B cell (primary cell): ENCODE data around the gene MYO1C. TPM values are rescaled to one million over a fixed set of nuclear protein-coding genes. Genes with fewer than 3 reads are reported as not detected.
"Not testable (repeated sequence)": the region's sequence is repeated elsewhere in the genome, so short reads cannot be mapped to it uniquely, and the experiment has no call there.

Experiments used
- ATAC-seq: fragments of 200-7000 bp; cut with Tn5 transposase; one replicate; pipeline ENCODE4 v1.10.0; 2021; ENCODE audit warnings: low read depth, mild to moderate bottlenecking, moderate number of reproducible peaks, moderate library complexity
- CTCF ChIA-PET: fragments of 350-600 bp; sonication (Branson Sonifier 250); formaldehyde crosslinking; loops from one replicate; lab custom pipeline; 2021; ENCODE audit warnings: antibody characterized with exemption, inconsistent platforms; lab: Charles Lee
- POLR2A ChIA-PET: fragments of 350-600 bp; sonication (Branson Sonifier 250); formaldehyde crosslinking; loops from one replicate; lab custom pipeline; 2021; ENCODE audit warnings: antibody characterized with exemption; lab: Charles Lee
- DNase-seq: peaks from one replicate; pipeline ENCODE4 v3.0.0; 2013
- H2AFZ ChIP-seq: 2 replicates; pipeline ENCODE4 v1.6.1; 2012; ENCODE audit warnings: mild to moderate bottlenecking, low read depth, low read length; ENCODE audit not compliant: insufficient read depth, poor library complexity, severe bottlenecking
- H3K27ac ChIP-seq, 2 donors: 1 replicate in 1 of 2; 2 replicates in 1 of 2; pipeline ENCODE4 v1.5.1; 2012 to 2013; ENCODE audit warnings: low read length in 2 of 2, mild to moderate bottlenecking in 2 of 2, moderate library complexity in 1 of 2
- H3K27me3 ChIP-seq, 4 experiments: fragments of 200-600 bp in 1 of 4; sonication (generic) in 1 of 4; replicated peaks in 1 of 4; 1 replicate in 2 of 4; 2 replicates in 2 of 4; pipeline versions ENCODE4 v1.6.1 to v1.7.0; 2013 to 2016; ENCODE audit warnings: low read length in 3 of 4, mild to moderate bottlenecking in 2 of 4, mixed read lengths in 1 of 4, moderate library complexity in 1 of 4; ENCODE audit not compliant: insufficient read depth in 4 of 4, control insufficient read depth in 3 of 4; ENCODE audit errors: control extremely low read depth in 1 of 4
- H3K36me3 ChIP-seq, 2 experiments: replicated peaks in 1 of 2; 1 replicate in 1 of 2; 2 replicates in 1 of 2; pipeline versions ENCODE4 v1.6.1 to v1.7.1; 2013; ENCODE audit warnings: low read length in 1 of 2; ENCODE audit not compliant: insufficient read depth in 2 of 2, control insufficient read depth in 1 of 2; ENCODE audit errors: control extremely low read depth in 1 of 2, extremely low read depth in 1 of 2
- H3K4me1 ChIP-seq, 2 donors: fragments of 200-600 bp in 1 of 2; sonication (generic) in 1 of 2; 1 replicate in 1 of 2; 2 replicates in 1 of 2; pipeline versions ENCODE4 v1.5.1 to v1.6.1; 2013 to 2017; ENCODE audit warnings: low read length in 2 of 2; ENCODE audit not compliant: control insufficient read depth in 2 of 2, insufficient read depth in 2 of 2
- H3K4me2 ChIP-seq: replicated peaks from 2 replicates; pipeline ENCODE3; 2012; ENCODE audit warnings: mild to moderate bottlenecking, low read depth, low read length; ENCODE audit not compliant: poor library complexity, severe bottlenecking
- H3K4me3 ChIP-seq, 5 experiments: fragments of 200-600 bp in 1 of 5; sonication (generic) in 1 of 5; 1 replicate in 3 of 5; 2 replicates in 2 of 5; pipeline versions ENCODE4 v1.5.1 to v1.7.0; 2011 to 2016; ENCODE audit warnings: low read length in 4 of 5, mild to moderate bottlenecking in 4 of 5, low read depth in 2 of 5, control low read depth in 1 of 5, moderate library complexity in 1 of 5; ENCODE audit not compliant: insufficient read depth in 1 of 5; ENCODE audit errors: control extremely low read depth in 1 of 5, extremely low read depth in 1 of 5
- H3K79me2 ChIP-seq: fragments of 200-600 bp; sonication (generic); one replicate; pipeline ENCODE4 v1.6.0; 2016; ENCODE audit warnings: low read length; ENCODE audit not compliant: control insufficient read depth, insufficient read depth
- H3K9ac ChIP-seq: fragments of 200-600 bp; sonication (generic); 2 replicates; pipeline ENCODE4 v1.6.1; 2017; ENCODE audit warnings: mild to moderate bottlenecking, low read length, moderate library complexity
- H3K9me3 ChIP-seq, 3 donors: one replicate each; pipeline versions ENCODE4 v1.6.1 to v1.7.1; 2013; ENCODE audit warnings: low read length in 2 of 3; ENCODE audit not compliant: control insufficient read depth in 2 of 3, insufficient read depth in 1 of 3; ENCODE audit errors: control extremely low read depth in 1 of 3
- H4K20me1 ChIP-seq: 2 replicates; pipeline ENCODE4 v1.6.0; 2012; ENCODE audit warnings: mild to moderate bottlenecking, low read length; ENCODE audit not compliant: insufficient read depth, control insufficient read depth, poor library complexity, severe bottlenecking
- H3K27ac Mint-ChIP-seq: one replicate; pipeline ENCODE4 v1.8.0; 2021; ENCODE audit warnings: mixed read lengths
- H3K27me3 Mint-ChIP-seq: one replicate; pipeline ENCODE4 v1.8.0; 2021; ENCODE audit warnings: mixed read lengths
- H3K4me1 Mint-ChIP-seq: one replicate; pipeline ENCODE4 v1.8.0; 2021; ENCODE audit warnings: mixed read lengths
- H3K4me3 Mint-ChIP-seq: one replicate; pipeline ENCODE4 v1.8.0; 2021; ENCODE audit warnings: mixed read lengths
- H3K9me3 Mint-ChIP-seq: one replicate; pipeline ENCODE4 v1.8.0; 2022; ENCODE audit warnings: mixed read lengths; ENCODE audit not compliant: insufficient read depth
- EZH2 ChIP-seq: IDR thresholded peaks from 2 replicates; pipeline ENCODE4 v1.6.1; 2012; ENCODE audit warnings: borderline replicate concordance, low read depth, mild to moderate bottlenecking, moderate library complexity, low read length; ENCODE audit not compliant: insufficient read depth, poor library complexity, severe bottlenecking
- WGBS: methylation state at CpG from one replicate; pipeline ENCODE4 v1.1.5; 2013; ENCODE audit warnings: missing lambda C conversion rate; ENCODE audit not compliant: insufficient coverage; 5-methylcytosine and 5-hydroxymethylcytosine counted together
- intact Hi-C: fragments of 100-400 bp; cut with micrococcal nuclease; formaldehyde crosslinking; loops from one replicate; pipeline ENCODE4 v1.10.0; 2022
- polyA plus RNA-seq: library from polyadenylated mRNA; depleted of rRNA; stranded (reverse); fragments of >200 nt; gene quantifications from 2 replicates; pipeline ENCODE4 v1.2.3, GENCODE V29; 2012
- total RNA-seq, 2 donors: library from RNA; stranded (reverse); fragments of 120-200 nt in 1 of 2; gene quantifications; 1 replicate in 1 of 2; 2 replicates in 1 of 2; pipeline versions ENCODE4 v1.2.3 to v1.2.4, GENCODE V29; 2013 to 2022
- TF ChIP-seq, protein P1 (sequence below): fragments of 200-600 bp; IDR thresholded peaks from one replicate; pipeline ENCODE4 v1.8.0; 2022; ENCODE audit warnings: antibody characterized with exemption, mild to moderate bottlenecking

Gene MYO1C
- total and polyA plus RNA-seq, 2 donors (not counting 1 experiment from before 2014, with no cell fraction given) = 54.7 to 81.7 TPM

DNA sequence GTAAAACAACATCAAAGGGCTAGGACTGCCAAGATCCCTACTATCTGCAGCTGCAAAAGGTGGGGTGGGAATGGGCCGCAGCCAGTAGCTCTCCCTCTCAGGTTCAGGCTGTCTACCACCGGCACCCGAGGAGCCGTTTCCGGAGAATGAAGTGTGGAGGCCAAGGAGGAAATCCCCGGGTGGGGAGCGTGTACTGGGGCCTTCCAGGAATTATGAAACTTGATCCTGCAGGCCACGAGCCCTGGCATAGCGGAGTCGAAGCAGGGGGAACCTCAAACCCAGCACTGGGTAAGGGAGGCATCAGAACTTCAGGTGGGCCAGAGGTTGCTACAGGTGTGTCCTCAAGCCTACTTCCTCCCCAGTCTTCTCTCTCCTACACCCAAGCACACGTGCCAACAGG, 18.8 kb upstream of the MYO1C start:
- CTCF ChIA-PET = interaction anchor here (0.6 to 11.7 kb wide), 3 partner anchors 22 to 146 kb away, joined by 6 to 318 read pairs (median 7); no protein-coding TSS in a partner anchor

DNA sequence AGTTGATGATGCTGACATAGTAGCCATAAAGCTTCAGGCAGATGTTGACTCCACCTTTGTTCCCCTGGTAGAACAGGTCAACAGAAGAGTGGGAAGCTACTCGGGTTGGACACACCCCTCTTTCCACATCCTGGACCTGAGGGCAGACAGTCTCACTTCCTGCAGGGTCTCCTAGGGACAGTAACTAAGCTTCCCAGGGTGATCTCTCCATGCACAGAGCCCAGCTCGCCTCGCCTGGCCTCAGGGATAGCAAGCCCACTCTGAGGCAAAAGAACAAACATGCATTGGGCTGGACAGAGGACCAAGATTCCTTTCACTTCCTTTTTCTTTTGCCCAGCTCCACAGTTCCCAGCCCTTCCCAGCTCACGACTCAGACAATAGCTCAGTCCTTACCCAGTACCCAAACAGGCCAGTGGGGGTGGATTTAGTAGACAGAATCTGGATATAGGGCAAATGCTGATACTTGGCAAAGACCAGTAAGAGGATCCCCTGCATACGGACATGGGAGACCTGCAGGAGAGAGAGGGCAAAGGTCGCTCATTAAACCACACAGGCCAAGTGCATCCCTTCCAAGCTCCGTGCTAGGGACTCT, 16.9 kb upstream of the MYO1C start:
- Histone ChIP-seq H3K4me1 (peaks cover 0 to 3% of the 10 kb centered on the region in 2 donors), H2AFZ (no peak overlapping the region), H3K9ac (no peak overlapping the region), H4K20me1 (peaks cover 17% of the 10 kb centered on the region), H3K27ac (no peak overlapping the region), H3K36me3 (peaks cover 0 to 81% of the 10 kb centered on the region in 2 experiments), H3K79me2 (peaks cover 70% of the 10 kb centered on the region), H3K4me2 (no peak overlapping the region), H3K4me3 (no peak overlapping the region), H3K27me3 (no peaks in the 10 kb centered on the region), H3K9me3 (no peaks in the 10 kb centered on the region)
- Mint-ChIP-seq H3K4me3 (no peak overlapping the region), H3K27ac (no peak overlapping the region), H3K27me3 (no peaks in the 10 kb centered on the region), H3K4me1 (peaks cover 5% of the 10 kb centered on the region), H3K9me3 (no peaks in the 10 kb centered on the region)
- ChIA-PET POLR2A (no interaction called here), CTCF (interaction anchor here (1.5 to 11.7 kb wide), 3 partner anchors 24 to 160 kb away, joined by 3 to 318 read pairs (median 6); no protein-coding TSS in a partner anchor)
- ATAC-seq (no peak), DNase-seq (no peak)
- WGBS = 88% methylated on average over 6 of the region's 7 CpGs
- intact Hi-C loops = no loop called here
- TF ChIP-seq EZH2 = no peak
- TF ChIP-seq, protein P1, sequence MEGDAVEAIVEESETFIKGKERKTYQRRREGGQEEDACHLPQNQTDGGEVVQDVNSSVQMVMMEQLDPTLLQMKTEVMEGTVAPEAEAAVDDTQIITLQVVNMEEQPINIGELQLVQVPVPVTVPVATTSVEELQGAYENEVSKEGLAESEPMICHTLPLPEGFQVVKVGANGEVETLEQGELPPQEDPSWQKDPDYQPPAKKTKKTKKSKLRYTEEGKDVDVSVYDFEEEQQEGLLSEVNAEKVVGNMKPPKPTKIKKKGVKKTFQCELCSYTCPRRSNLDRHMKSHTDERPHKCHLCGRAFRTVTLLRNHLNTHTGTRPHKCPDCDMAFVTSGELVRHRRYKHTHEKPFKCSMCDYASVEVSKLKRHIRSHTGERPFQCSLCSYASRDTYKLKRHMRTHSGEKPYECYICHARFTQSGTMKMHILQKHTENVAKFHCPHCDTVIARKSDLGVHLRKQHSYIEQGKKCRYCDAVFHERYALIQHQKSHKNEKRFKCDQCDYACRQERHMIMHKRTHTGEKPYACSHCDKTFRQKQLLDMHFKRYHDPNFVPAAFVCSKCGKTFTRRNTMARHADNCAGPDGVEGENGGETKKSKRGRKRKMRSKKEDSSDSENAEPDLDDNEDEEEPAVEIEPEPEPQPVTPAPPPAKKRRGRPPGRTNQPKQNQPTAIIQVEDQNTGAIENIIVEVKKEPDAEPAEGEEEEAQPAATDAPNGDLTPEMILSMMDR = no peak

More for the DNA sequence above, 18.8 kb upstream of the MYO1C start:
- Mint-ChIP-seq H3K27ac (no peak overlapping the region), H3K4me1 (peaks cover 15% of the 10 kb centered on the region), H3K9me3 (no peaks in the 10 kb centered on the region), H3K4me3 (no peak overlapping the region), H3K27me3 (no peaks in the 10 kb centered on the region)
- Histone ChIP-seq H3K79me2 (peaks cover 80% of the 10 kb centered on the region), H3K4me1 (peaks cover 7 to 20% of the 10 kb centered on the region in 2 donors), H3K4me3 (no peak overlapping the region), H4K20me1 (peaks cover 21% of the 10 kb centered on the region), H2AFZ (no peak overlapping the region), H3K36me3 (peaks cover 0 to 66% of the 10 kb centered on the region in 2 experiments), H3K27me3 (no peaks in the 10 kb centered on the region), H3K9ac (no peak overlapping the region), H3K27ac (no peak overlapping the region), H3K9me3 (no peaks in the 10 kb centered on the region), H3K4me2 (no peak overlapping the region)
- WGBS = 83% methylated on average over 11 of the region's 11 CpGs
- ATAC-seq (no peak), DNase-seq (no peak)
- TF ChIP-seq, protein P1 = no peak
- TF ChIP-seq EZH2 = no peak
- intact Hi-C loops = no loop called here
- POLR2A ChIA-PET = no interaction called here

DNA sequence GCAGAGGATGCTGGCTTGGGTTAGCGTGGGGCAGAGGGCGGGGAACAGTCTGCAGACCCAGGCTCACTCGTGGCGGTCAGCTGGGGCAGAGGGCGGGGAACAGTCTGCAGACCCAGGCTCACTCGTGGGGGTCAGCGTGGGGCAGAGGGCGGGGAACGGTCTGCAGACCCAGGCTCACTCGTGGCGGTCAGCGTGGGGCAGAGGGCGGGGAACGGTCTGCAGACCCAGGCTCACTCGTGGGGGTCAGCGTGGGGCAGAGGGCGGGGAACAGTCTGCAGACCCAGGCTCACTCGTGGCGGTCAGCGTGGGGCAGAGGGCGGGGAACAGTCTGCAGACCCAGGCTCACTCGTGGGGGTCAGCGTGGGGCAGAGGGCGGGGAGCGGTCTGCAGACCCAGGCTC, 16.2 kb upstream of the MYO1C start:
- H3K9ac ChIP-seq, CTCF ChIA-PET, H3K4me1 ChIP-seq, H3K4me3 Mint-ChIP-seq, H3K9me3 Mint-ChIP-seq, POLR2A ChIA-PET, H3K4me1 Mint-ChIP-seq, H2AFZ ChIP-seq, H3K27me3 ChIP-seq, H3K27ac ChIP-seq, DNase-seq, H3K27me3 Mint-ChIP-seq, intact Hi-C loops, H3K27ac Mint-ChIP-seq, H3K9me3 ChIP-seq, H3K4me3 ChIP-seq, ATAC-seq, H3K4me2 ChIP-seq: not testable (repeated sequence)
- Histone ChIP-seq H3K79me2 (peaks cover 63% of the 10 kb centered on the region), H4K20me1 (peaks cover 17% of the 10 kb centered on the region), H3K36me3 (peaks cover 0 to 81% of the 10 kb centered on the region in 2 experiments)
- 98% methylated on average over 20 of the region's 25 CpGs for whole genome bisulfite sequencing
